Common myeloid progenitor, CD34-positive (primary cell): ENCODE data around the gene UBAP2L.
A peak's percentile ranks its signal among the peaks of the same experiment; 100 is the strongest.
"Not testable (repeated sequence)": the region's sequence is repeated elsewhere in the genome, so short reads cannot be mapped to it uniquely, and the experiment has no call there.

Experiments used
- CTCF ChIA-PET: fragments of 350-600 bp; sonication (Branson Sonifier 250); formaldehyde crosslinking; loops from one replicate; lab custom pipeline; 2021; ENCODE audit warnings: antibody characterized with exemption; lab: Charles Lee
- POLR2A ChIA-PET: fragments of 350-600 bp; sonication (Branson Sonifier 250); formaldehyde crosslinking; loops from one replicate; lab custom pipeline; 2021; ENCODE audit warnings: antibody characterized with exemption; lab: Charles Lee
- DNase-seq, 3 donors: peaks; one replicate each; pipeline versions ENCODE4 v3.0.0 to v3.0.0-alpha.2; 2013
- H3K27ac ChIP-seq, 2 experiments: 1 replicate in 1 of 2; 2 replicates in 1 of 2; pipeline ENCODE4 v1.7.0; 2013; ENCODE audit warnings: inconsistent platforms in 2 of 2, low read length in 2 of 2, mild to moderate bottlenecking in 2 of 2, low read depth in 1 of 2, moderate library complexity in 1 of 2; ENCODE audit not compliant: severe bottlenecking in 2 of 2, insufficient read depth in 1 of 2, poor library complexity in 1 of 2
- H3K27me3 ChIP-seq, 5 experiments: replicated peaks in 2 of 5; 1 replicate in 3 of 5; 2 replicates in 2 of 5; pipeline versions ENCODE4 v1.6.1 to v1.7.0; 2013; ENCODE audit warnings: low read length in 4 of 5, mild to moderate bottlenecking in 2 of 5, moderate library complexity in 2 of 5, inconsistent platforms in 1 of 5; ENCODE audit not compliant: insufficient read depth in 5 of 5, control insufficient read depth in 4 of 5
- H3K36me3 ChIP-seq, 4 experiments: 1 replicate in 2 of 4; 2 replicates in 2 of 4; pipeline versions ENCODE4 v1.6.1 to v1.7.0; 2013; ENCODE audit warnings: low read length in 3 of 4, control low read depth in 1 of 4, mild to moderate bottlenecking in 1 of 4; ENCODE audit not compliant: control insufficient read depth in 4 of 4, insufficient read depth in 4 of 4
- H3K4me1 ChIP-seq, 4 experiments: 1 replicate in 3 of 4; 2 replicates in 1 of 4; pipeline versions ENCODE4 v1.6.1 to v1.7.1; 2013; ENCODE audit warnings: low read length in 3 of 4, mild to moderate bottlenecking in 3 of 4, control low read depth in 1 of 4, inconsistent platforms in 1 of 4, moderate library complexity in 1 of 4; ENCODE audit not compliant: control insufficient read depth in 4 of 4, insufficient read depth in 4 of 4; ENCODE audit errors: control extremely low read depth in 1 of 4
- H3K4me3 ChIP-seq, 7 experiments: 1 replicate in 4 of 7; 2 replicates in 3 of 7; pipeline versions ENCODE4 v1.5.1 to v1.7.0; 2013; ENCODE audit warnings: mild to moderate bottlenecking in 7 of 7, low read length in 6 of 7, moderate library complexity in 6 of 7, inconsistent platforms in 2 of 7, low read depth in 2 of 7, control low read depth in 1 of 7; ENCODE audit not compliant: insufficient read depth in 4 of 7, control insufficient read depth in 1 of 7; ENCODE audit errors: extremely low read depth in 1 of 7
- H3K9me3 ChIP-seq, 5 experiments: 1 replicate in 4 of 5; 2 replicates in 1 of 5; pipeline versions ENCODE4 v1.6.1 to v1.7.1; 2013; ENCODE audit warnings: low read length in 4 of 5, mild to moderate bottlenecking in 2 of 5, inconsistent platforms in 1 of 5, low read depth in 1 of 5, moderate library complexity in 1 of 5; ENCODE audit not compliant: control insufficient read depth in 4 of 5, insufficient read depth in 2 of 5; ENCODE audit errors: control extremely low read depth in 1 of 5
- WGBS: methylation state at CpG from one replicate; pipeline ENCODE4 v1.1.5; 2013; ENCODE audit not compliant: insufficient coverage; 5-methylcytosine and 5-hydroxymethylcytosine counted together

Gene UBAP2L

DNA sequence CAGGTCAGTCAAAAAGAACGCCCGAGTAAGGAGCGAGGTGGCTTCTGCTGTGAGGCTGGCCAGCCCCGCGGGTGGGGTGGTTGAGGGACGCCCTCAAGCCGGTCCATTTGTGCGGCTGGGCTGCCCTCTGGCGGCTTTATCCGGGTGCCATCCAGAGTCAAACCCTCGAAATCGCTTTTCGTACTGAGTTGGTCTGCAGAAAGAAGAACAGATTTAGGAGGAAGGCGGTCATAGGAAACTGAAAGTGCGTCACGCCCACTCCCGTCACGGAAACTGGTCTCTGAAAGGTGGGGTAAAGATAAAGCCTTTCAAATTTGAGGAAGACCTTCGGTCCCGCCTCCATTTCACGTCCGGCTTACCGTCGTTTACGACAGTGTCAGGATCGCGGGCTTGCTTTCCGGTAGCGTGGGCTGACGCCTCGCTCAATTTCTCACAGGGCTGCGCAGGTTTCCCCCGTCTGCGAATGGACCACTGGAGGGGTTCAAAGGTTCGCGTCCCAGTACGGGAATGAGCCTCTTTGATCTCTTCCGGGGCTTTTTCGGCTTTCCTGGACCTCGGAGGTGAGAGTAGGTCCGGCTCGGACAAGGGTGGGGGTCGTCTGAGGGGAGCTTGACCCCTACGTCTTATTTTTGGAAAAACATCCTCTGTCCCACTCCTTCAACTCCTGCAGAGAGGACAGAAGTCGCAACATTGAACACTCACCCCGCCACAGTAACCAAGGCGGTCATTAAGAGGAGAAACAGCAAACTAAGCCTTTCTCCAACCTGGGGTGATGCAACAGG lies 51.7 kb downstream of the UBAP2L start, which contains the start of gene HAX1:
Gene HAX1 (plus strand): TSS at position 413 of the 782 bp plus-strand sequence. CDS start 95 bp downstream, at position 508.
- Histone ChIP-seq H3K36me3 (peaks cover 5 to 43% (median 32%) of the 10 kb centered on the region in 4 experiments), H3K27ac (peak within 1 kb of the TSS; percentile 87 to 93), H3K4me1 (peaks cover 0 to 19% (median 17%) of the 10 kb centered on the region in 4 experiments), H3K4me3 (peak within 1 kb of the TSS; percentile 89 to 100 (median 96)), H3K27me3 (no peaks in the 10 kb centered on the region), H3K9me3 (no peaks in the 10 kb centered on the region)
- WGBS = under 1% methylated on average over 47 of the region's 47 CpGs
- peak; percentile 100 for DNase-seq
- CTCF ChIA-PET = interaction anchor here (0.6 to 4.1 kb wide), 19 partner anchors 10 to 476 kb away, joined by 3 to 28 read pairs (median 4); partner anchors contain the start of genes AQP10 and ATP8B2
- POLR2A ChIA-PET = interaction anchor here (0.6 to 1.1 kb wide), 3 partner anchors 42 to 62 kb away, joined by 3 read pairs; no protein-coding TSS in a partner anchor

DNA sequence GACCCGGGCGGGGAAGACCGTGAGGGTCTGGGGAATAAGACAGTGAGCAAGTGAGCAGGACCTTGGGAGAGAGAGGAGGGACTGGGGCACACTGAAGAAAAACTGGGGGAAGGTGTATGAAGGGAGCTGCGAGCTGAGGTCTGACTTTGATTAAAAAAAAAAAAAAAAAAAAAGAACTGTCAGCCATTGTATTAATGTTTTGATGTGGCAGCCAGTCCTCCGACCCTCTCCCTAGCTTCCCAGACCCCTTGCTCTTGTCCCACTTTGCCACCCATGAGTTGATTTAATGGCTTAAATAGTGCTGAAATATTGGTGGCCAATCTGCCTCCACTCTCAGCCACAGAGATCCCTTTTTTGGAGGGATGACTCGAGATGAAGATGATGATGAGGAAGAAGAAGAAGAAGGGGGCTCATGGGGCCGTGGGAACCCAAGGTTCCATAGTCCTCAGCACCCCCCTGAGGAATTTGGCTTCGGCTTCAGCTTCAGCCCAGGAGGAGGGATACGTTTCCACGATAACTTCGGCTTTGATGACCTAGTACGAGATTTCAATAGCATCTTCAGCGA lies 52.3 kb downstream of the UBAP2L start:
- H3K4me1 ChIP-seq = peaks cover 0 to 19% (median 17%) of the 10 kb centered on the region in 4 experiments
- 52% methylated on average over 10 of the region's 13 CpGs for WGBS
- H3K27me3 ChIP-seq = no peaks in the 10 kb centered on the region
- peaks cover 5 to 43% (median 30%) of the 10 kb centered on the region in 4 experiments for H3K36me3 ChIP-seq
- no peak for DNase-seq
- ChIA-PET POLR2A (no interaction called here), CTCF (interaction anchor here (1.0 to 4.1 kb wide), 8 partner anchors 48 to 476 kb away, joined by 3 to 28 read pairs (median 4); partner anchors contain the start of genes AQP10 and ATP8B2)
- no peaks in the 10 kb centered on the region for H3K9me3 ChIP-seq
- H3K27ac ChIP-seq = peak overlapping the region; percentile 87 to 93
- peak overlapping the region; percentile 89 to 100 (median 96) for H3K4me3 ChIP-seq

DNA sequence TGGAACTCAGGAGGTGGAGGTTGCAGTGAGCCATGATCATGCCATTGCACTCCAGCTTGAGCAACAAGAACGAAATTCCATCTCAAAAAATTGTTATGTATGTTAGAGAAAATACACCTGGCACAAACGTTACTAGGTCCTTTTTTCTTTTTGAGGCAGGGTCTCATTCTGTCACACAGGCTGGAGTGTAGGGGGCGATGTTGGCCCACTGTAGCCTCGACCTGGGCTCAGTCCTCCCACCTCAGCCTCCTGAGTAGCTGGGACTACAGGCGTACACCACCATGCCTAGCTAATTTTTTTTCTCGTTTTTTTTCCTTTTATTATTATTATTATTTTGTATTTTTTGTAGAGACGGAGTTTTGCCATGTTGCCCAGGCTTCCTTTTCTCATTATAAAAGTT lies 56.0 kb downstream of the UBAP2L start:
- H3K36me3 ChIP-seq = peaks cover 4 to 16% (median 10%) of the 10 kb centered on the region in 4 experiments
- 100% methylated on average over 2 of the region's 7 CpGs for WGBS
- H3K4me1 ChIP-seq = peaks cover 0 to 14% (median 13%) of the 10 kb centered on the region in 4 experiments
- H3K9me3 ChIP-seq = no peaks in the 10 kb centered on the region
- no peaks in the 10 kb centered on the region for H3K27me3 ChIP-seq
- peak; percentile 45 to 65 (median 63) for DNase-seq
- CTCF ChIA-PET = interaction anchor here (0.5 to 2.3 kb wide), 7 partner anchors 10 to 270 kb away, joined by 3 to 15 read pairs (median 3); partner anchors contain the start of gene ATP8B2
- H3K27ac ChIP-seq = no peak overlapping the region
- no peak overlapping the region for H3K4me3 ChIP-seq
- POLR2A ChIA-PET = no interaction called here

DNA sequence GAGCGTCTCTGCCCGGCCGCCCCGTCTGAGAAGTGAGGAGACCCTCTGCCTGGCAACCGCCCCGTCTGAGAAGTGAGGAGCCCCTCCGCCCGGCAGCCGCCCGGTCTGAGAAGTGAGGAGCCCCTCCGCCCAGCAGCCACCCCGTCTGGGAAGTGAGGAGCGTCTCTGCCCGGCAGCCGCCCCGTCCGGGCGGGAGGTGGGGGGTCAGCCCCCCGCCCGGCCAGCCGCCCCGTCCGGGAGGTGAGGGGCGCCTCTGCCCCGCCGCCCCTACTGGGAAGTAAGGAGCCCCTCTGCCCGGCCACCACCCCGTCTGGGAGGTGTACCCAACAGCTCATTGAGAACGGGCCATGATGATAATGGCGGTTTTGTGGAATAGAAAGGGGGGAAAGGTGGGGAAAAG lies 66.8 kb downstream of the UBAP2L start:
- H3K4me1 ChIP-seq, POLR2A ChIA-PET, H3K9me3 ChIP-seq, H3K36me3 ChIP-seq, H3K4me3 ChIP-seq, H3K27ac ChIP-seq, DNase-seq, H3K27me3 ChIP-seq: not testable (repeated sequence)
- WGBS = no CpG with 5 or more reads among the region's 30 CpGs
- CTCF ChIA-PET = interaction anchor here (1.6 kb wide), 1 partner anchor 11 kb away, joined by 3 read pairs; no protein-coding TSS in a partner anchor

DNA sequence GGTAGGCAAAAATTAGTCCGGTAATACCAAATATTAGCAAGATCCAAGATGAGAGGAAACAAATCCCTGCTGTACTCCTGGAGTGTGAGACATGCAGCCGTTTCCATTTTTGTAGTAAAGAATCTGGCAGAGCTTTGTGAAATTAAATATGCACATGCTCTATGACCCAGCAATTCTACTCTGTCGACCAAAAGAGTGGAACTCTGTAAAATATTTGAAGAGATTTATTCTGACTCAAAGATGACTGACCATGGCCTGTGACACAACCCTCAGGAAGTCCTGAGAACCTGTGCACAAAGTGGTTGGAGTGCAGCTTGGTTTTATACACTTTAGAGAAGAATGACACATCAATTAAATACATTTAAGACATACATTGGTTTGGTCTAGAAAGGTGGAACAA lies 67.9 kb downstream of the UBAP2L start:
- CTCF ChIA-PET = interaction anchor here (0.6 kb wide), 1 partner anchor 16 kb away, joined by 3 read pairs; no protein-coding TSS in a partner anchor
- DNase-seq = peak in 1 of 3 donors; percentile 14
- Histone ChIP-seq H3K36me3 (no peaks in the 10 kb centered on the region), H3K9me3 (peaks cover 0 to 1% (median 0%) of the 10 kb centered on the region in 5 experiments), H3K4me1 (no peaks in the 10 kb centered on the region), H3K4me3 (no peak overlapping the region), H3K27ac (no peak overlapping the region), H3K27me3 (no peaks in the 10 kb centered on the region)
- 43% methylated on average over 1 of the region's 3 CpGs for WGBS
- POLR2A ChIA-PET = no interaction called here

DNA sequence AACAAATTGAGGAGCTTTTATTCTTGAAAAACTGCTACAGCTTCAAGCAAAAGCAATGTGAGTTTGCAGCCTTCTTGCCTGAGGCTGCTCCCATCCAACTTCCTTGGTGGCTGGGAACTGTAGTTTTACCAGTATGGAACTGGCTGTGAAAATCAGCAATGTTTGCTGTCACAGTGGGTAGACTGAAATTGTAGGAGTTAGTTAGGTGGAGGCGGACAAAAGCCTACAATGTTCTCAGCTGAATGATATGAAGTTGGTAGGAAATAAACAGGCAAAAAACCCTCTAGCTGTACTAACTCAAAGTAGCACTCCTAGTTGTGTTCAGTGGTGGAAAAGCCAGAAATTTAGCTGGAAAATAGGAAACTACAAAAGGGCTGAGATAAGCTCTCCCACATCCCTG lies 70.2 kb downstream of the UBAP2L start:
- Histone ChIP-seq H3K4me3 (no peak overlapping the region), H3K36me3 (no peaks in the 10 kb centered on the region), H3K4me1 (no peaks in the 10 kb centered on the region), H3K27me3 (no peaks in the 10 kb centered on the region), H3K27ac (no peak overlapping the region), H3K9me3 (peaks cover 0 to 11% (median 6%) of the 10 kb centered on the region in 5 experiments)
- CTCF ChIA-PET = interaction anchor here (1.4 kb wide), 2 partner anchors 25 to 46 kb away, joined by 3 to 5 read pairs; no protein-coding TSS in a partner anchor
- POLR2A ChIA-PET = interaction anchor here (0.6 kb wide), 1 partner anchor 23 kb away, joined by 7 read pairs; no protein-coding TSS in a partner anchor
- WGBS = 80% methylated on average over 1 of the region's 1 CpG
- no peak for DNase-seq
